ENCODE measurements around the gene MLLT10.

- TF ChIP-seq CTCF (IDR thresholded peaks at IDR 0.05) = no peak
- TF ChIP-seq POLR2A (IDR thresholded peaks at IDR 0.05) = no peak
- TF ChIP-seq EP300 (IDR thresholded peaks at IDR 0.05) = no peak
Measured at GRCh38 chr10:21751341-21752310, 217.6 kb downstream of the MLLT10 start.

All from ovary (tissue), 3 donors.